WERI-Rb-1 (cell line): ENCODE results near the gene NR2C2AP.

Experiments
- DNase-seq: peaks from one replicate; pipeline ENCODE4 v3.0.0-alpha.2; 2020
- H3K27ac ChIP-seq: fragments of 250-450 bp; sonication (Bioruptor Pico); 2 replicates; pipeline ENCODE4 v1.5.1; 2020; ENCODE audit warnings: mild to moderate bottlenecking, moderate library complexity
- H3K27me3 ChIP-seq: fragments of 250-450 bp; sonication (Bioruptor Pico); 2 replicates; pipeline ENCODE4 v1.5.1; 2021; ENCODE audit warnings: mild to moderate bottlenecking, low read depth, moderate library complexity; ENCODE audit not compliant: insufficient read depth, severe bottlenecking
- H3K36me3 ChIP-seq: fragments of 250-450 bp; sonication (Bioruptor Pico); 2 replicates; pipeline ENCODE4 v1.5.1; 2020; ENCODE audit warnings: mild to moderate bottlenecking, moderate library complexity
- H3K4me3 ChIP-seq: 2 replicates; pipeline ENCODE4 v1.5.1; 2011; ENCODE audit warnings: low read depth, mild to moderate bottlenecking, control low read depth, low read length
- H3K9me3 ChIP-seq: fragments of 250-450 bp; sonication (Bioruptor Pico); 2 replicates; pipeline ENCODE4 v1.5.1; 2021; ENCODE audit warnings: mild to moderate bottlenecking, moderate library complexity; ENCODE audit not compliant: severe bottlenecking
- CTCF ChIP-seq: IDR thresholded peaks from 2 replicates; pipeline ENCODE4 v1.5.1; 2011; ENCODE audit warnings: low read depth, mild to moderate bottlenecking, control low read depth, inconsistent platforms, low read length

The NR2C2AP gene, protein sequence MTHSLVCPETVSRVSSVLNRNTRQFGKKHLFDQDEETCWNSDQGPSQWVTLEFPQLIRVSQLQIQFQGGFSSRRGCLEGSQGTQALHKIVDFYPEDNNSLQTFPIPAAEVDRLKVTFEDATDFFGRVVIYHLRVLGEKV

DNA sequence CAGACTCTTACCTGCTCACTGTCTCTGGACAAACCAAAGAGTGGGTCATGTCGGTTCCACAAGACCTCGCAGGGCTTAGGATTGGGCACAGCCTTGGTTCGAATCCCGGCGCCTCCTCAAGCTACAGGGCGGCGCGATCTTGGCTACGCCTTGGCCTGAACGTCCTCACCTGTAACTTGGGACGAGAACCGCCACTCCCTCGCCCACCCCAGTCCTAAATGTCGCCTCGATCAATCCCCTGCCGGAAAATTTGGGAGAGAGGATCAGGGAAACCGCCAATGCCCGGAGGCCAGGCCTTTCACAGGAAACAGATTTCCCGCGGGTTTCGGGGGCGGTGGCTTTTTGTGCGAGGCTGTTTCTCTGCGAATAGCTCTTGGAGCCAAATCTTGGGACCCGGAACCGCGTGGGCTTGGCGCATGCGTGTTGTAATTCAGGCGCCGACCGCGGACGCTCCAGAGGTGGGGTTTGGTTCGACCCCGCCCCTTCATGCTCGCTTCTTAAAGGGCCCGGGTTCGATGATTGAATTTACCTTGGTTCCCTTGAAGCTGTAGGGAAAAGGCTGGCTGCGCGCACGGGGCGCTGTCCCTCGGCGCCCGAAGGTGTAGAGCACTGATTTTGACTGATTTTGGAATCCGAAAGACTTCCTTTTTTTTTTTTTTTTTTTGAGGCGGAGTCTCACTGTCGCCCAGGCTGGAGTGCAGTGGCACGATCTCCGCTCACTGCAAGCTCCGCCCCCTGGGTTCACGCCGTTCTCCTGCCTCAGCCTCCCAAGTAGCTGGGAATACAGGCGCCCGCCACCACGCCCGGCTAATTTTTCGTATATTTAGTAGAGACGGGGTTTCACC lies at the start of gene NR2C2AP:
TSS of gene NR2C2AP (minus strand) at position 403 of the 845 bp plus-strand sequence. CDS start at position 49, 354 bp downstream.
- H3K36me3 ChIP-seq, result peaks cover 33% of the 10 kb centered on the region
- peak within 1 kb of the TSS; percentile 88 for H3K4me3 ChIP-seq
- DNase-seq, result peak; percentile 92
- no peaks in the 10 kb centered on the region for H3K27me3 ChIP-seq
- H3K9me3 ChIP-seq, result no peaks in the 10 kb centered on the region
- TF ChIP-seq CTCF, result no peak
- H3K27ac ChIP-seq, result peak within 1 kb of the TSS; percentile 73

DNA sequence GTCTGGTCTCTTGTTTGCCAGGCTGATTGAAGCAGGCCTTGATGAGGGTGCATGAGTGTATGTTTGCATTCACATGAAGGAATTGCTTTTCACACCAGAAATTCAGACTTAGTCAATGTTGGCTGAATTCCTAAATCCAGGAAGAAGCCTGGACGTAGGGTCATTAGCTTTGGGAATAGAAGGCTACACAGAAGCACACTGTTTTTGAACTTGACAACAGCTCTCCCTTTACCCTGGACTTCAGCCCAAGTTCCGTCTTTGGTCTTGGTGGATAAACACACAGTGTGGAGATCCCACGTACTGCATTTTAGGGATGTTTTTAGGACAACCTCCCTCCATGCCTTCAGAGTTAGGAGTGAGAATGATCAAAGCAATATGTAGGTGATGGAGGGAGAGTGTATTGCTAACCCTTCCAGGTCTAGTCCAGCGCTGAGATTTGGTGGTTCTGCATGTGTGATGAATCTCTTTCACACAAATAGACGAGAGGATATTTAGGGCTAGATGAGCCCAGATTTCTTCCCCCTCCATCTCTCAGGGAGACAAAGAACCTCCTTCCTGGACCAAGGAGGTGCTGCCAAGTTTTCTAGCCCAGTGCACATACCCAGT lies 47.1 kb upstream of the NR2C2AP start:
- H3K36me3 ChIP-seq, result no peaks in the 10 kb centered on the region
- no peaks in the 10 kb centered on the region for H3K9me3 ChIP-seq
- no peak overlapping the region for H3K27ac ChIP-seq
- no peak for TF ChIP-seq CTCF
- H3K4me3 ChIP-seq, result no peak overlapping the region
- DNase-seq, result no peak
- no peaks in the 10 kb centered on the region for H3K27me3 ChIP-seq

DNA sequence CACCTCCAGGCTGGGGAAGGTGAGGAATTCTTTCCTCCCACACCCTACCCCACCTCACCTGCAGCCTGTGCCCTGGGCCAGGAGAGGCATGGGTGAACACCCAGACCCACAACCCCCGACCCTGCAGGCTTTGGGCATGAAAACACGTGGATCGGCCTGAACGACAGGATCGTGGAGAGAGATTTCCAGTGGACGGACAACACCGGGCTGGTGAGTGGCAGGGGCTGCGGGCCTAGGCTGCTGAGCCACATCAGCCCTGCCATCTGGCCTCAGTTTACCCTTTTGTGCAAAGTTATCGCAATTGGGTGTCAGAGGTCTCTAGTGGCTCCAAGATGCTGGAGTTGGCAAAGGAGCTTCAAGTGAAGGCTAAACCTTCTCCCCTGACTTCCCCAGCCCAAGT lies 37.3 kb upstream of the NR2C2AP start:
- TF ChIP-seq CTCF, result no peak
- Histone ChIP-seq H3K9me3 (peaks cover 5% of the 10 kb centered on the region), H3K27ac (no peak overlapping the region), H3K36me3 (peaks cover 7% of the 10 kb centered on the region; the same call in 1 of the 2 replicates), H3K4me3 (no peak overlapping the region), H3K27me3 (no peaks in the 10 kb centered on the region)
- no peak for DNase-seq

- no peak for DNase-seq
- H3K27me3 ChIP-seq, result no peaks in the 10 kb centered on the region
- no peak overlapping the region for H3K27ac ChIP-seq
- H3K36me3 ChIP-seq, result peaks cover 7% of the 10 kb centered on the region
- peaks cover 13% of the 10 kb centered on the region for H3K9me3 ChIP-seq
- TF ChIP-seq CTCF, result no peak
- H3K4me3 ChIP-seq, result no peak overlapping the region
Observed at GRCh38 chr19:19239675-19240074, 36.5 kb upstream of the NR2C2AP start.

DNA sequence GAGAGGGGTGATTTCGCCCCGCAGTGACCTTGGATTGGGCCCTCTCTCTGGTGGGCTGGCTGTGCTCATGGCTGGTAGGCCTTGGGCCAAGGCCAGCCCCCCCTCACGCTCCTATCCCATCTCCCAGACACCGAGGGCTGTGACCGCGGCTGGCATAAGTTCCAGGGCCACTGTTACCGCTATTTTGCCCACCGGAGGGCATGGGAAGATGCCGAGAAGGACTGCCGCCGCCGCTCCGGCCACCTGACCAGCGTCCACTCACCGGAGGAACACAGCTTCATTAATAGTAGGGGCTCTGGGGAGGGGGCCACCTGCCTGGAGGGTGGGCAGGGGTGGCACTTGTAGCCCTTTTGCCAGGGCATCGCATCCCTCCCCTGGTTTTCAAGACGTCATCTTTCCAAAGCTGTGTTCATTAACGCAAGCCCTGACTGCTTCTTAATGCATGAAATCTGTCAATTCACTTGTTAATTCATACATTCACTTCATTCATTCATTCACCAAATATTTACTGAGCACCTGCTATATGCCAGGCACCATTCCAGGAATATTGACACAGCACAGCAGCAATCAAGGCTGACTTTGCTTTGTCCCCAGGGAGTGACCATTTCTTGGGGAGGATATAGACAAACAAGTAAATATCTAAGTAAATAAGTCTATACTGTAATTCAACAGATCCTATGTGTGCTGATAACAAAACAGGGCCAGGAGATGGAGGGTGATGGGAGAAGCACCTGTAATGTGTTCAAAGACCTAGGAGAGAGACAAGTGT lies 35.1 kb upstream of the NR2C2AP start:
- Histone ChIP-seq H3K4me3 (no peak overlapping the region), H3K9me3 (peaks cover 26% of the 10 kb centered on the region), H3K27ac (no peak overlapping the region), H3K36me3 (peaks cover 15% of the 10 kb centered on the region), H3K27me3 (no peaks in the 10 kb centered on the region)
- no peak for TF ChIP-seq CTCF
- no peak for DNase-seq
